Stomach (tissue), 4 donors: ENCODE data around the gene WDR45B.

ENCODE experiments used
- CTCF ChIP-seq, 7 experiments: fragments of 450-650 bp in 4 of 7; fragments of 200-600 bp in 3 of 7; sonication (generic) in 3 of 7; IDR thresholded peaks; one replicate each; pipeline ENCODE4 v1.5.1; 2016 to 2019; ENCODE audit warnings: antibody characterized with exemption in 7 of 7, control low read depth in 2 of 7, mild to moderate bottlenecking in 1 of 7
- EP300 ChIP-seq: sonication (generic); formaldehyde crosslinking; IDR thresholded peaks from one replicate; pipeline ENCODE4 v1.6.1; 2017; ENCODE audit warnings: antibody characterized with exemption
- POLR2A ChIP-seq, 4 donors: fragments of 450-650 bp; IDR thresholded peaks; one replicate each; pipeline ENCODE4 v1.6.1; 2016; ENCODE audit warnings: antibody characterized with exemption in 4 of 4, control low read depth in 2 of 4, mild to moderate bottlenecking in 1 of 4, moderate library complexity in 1 of 4
- POLR2AphosphoS5 ChIP-seq, 3 donors: sonication (generic); formaldehyde crosslinking; IDR thresholded peaks; one replicate each; pipeline ENCODE4 v1.6.1; 2016; ENCODE audit warnings: antibody characterized with exemption in 3 of 3

DNA sequence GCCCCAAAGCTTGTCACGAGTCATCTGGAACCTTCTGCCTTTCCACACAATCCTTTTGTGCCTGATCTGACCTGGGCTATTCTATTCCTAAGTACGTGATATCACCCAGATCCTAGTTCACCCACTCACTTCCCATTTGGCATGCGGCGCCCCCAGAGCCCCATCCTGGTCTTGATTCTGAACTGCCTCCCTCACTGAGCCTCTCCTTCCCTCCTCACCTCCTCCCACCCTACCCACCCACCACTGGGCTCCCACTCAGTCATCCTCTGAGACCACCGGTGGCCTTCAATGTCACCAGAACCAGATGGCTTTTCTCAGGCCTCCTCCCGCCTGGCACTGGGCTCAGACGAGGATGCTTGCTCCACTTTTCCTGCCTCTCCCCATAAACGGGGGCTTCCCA, 18.5 kb downstream of the WDR45B start:
- no peak for TF ChIP-seq CTCF (IDR thresholded peaks at IDR 0.05)
- no peak for TF ChIP-seq POLR2A (IDR thresholded peaks at IDR 0.05)
- no peak for TF ChIP-seq EP300
- no peak for TF ChIP-seq POLR2AphosphoS5 (IDR thresholded peaks at IDR 0.05)
